Upper lobe of right lung (tissue), 1 donor: ENCODE measurements around the gene DYRK3. TPM values are rescaled to one million over a fixed set of nuclear protein-coding genes. Genes with fewer than 3 reads are reported as not detected.
A peak's percentile ranks its signal among the peaks of the same experiment; 100 is the strongest.

ENCODE experiments used
- ATAC-seq: fragments of 200-7000 bp; cut with Tn5 transposase; one replicate; pipeline ENCODE4 v1.9.1; 2020; ENCODE audit warnings: mild to moderate bottlenecking, moderate library complexity
- DNase-seq: peaks from one replicate; pipeline ENCODE4 v3.0.0-alpha.2; 2020
- H3K27ac ChIP-seq: fragments of 200-600 bp; one replicate; pipeline ENCODE4 v1.8.0; 2022
- H3K27me3 ChIP-seq: fragments of 200-600 bp; one replicate; pipeline ENCODE4 v1.8.0; 2022; ENCODE audit warnings: mild to moderate bottlenecking
- H3K36me3 ChIP-seq: fragments of 200-600 bp; one replicate; pipeline ENCODE4 v1.8.0; 2022
- H3K4me1 ChIP-seq: fragments of 200-600 bp; one replicate; pipeline ENCODE4 v1.8.0; 2022
- H3K4me3 ChIP-seq: fragments of 200-600 bp; one replicate; pipeline ENCODE4 v1.8.0; 2022; ENCODE audit warnings: mild to moderate bottlenecking
- H3K9me3 ChIP-seq: fragments of 200-600 bp; one replicate; pipeline ENCODE4 v1.8.0; 2022
- CTCF ChIP-seq: fragments of 200-600 bp; IDR thresholded peaks from one replicate; pipeline ENCODE4 v1.8.0; 2022; ENCODE audit warnings: antibody characterized with exemption
- intact Hi-C: fragments of 100-400 bp; cut with DNase I; formaldehyde crosslinking; loops from one replicate; pipeline ENCODE4 v1.11.0; 2022
- total RNA-seq: library from RNA; stranded (reverse); fragmentation: NEBNext Ultra II Directional; extraction: Animal tissue kit (Norgen Biotek cat#: 25700); gene quantifications from one replicate; pipeline ENCODE4 v1.2.1, GENCODE V29; 2021
- donor health status: DM: no; HTN: yes; CAD: no; lungs with severe emphysema.

DYRK3 gene
- total RNA-seq, 1 donor from 2014 or later: 8.1 TPM

- peaks cover 27% of the 10 kb centered on the region for H3K4me1 ChIP-seq
- no peaks in the 10 kb centered on the region for H3K27me3 ChIP-seq
- H3K4me3 ChIP-seq: no peak overlapping the region
- no peaks in the 10 kb centered on the region for H3K36me3 ChIP-seq
- H3K27ac ChIP-seq: peak overlapping the region; percentile 43
- ATAC-seq: peak; percentile 66
- DNase-seq: no peak
- no peaks in the 10 kb centered on the region for H3K9me3 ChIP-seq
- intact Hi-C loops: no loop called here
- TF ChIP-seq CTCF: no peak
Observed at GRCh38 chr1:206672844-206673758, 37.8 kb downstream of the DYRK3 start.

- intact Hi-C loops: no loop called here
- H3K27ac ChIP-seq: peak overlapping the region; percentile 56
- no peak for TF ChIP-seq CTCF
Observed at GRCh38 chr1:206674236-206674635, 38.9 kb downstream of the DYRK3 start.

GRCh38 chr1:206674745-206675175 lies 39.4 kb downstream of the DYRK3 start:
- Histone ChIP-seq H3K27ac (peak overlapping the region; percentile 56), H3K4me3 (no peak overlapping the region), H3K4me1 (peaks cover 27% of the 10 kb centered on the region), H3K9me3 (no peaks in the 10 kb centered on the region), H3K36me3 (no peaks in the 10 kb centered on the region), H3K27me3 (no peaks in the 10 kb centered on the region)
- intact Hi-C loops: no loop called here
- peak; percentile 83 for DNase-seq
- ATAC-seq: peak; percentile 91
- no peak for TF ChIP-seq CTCF

More at GRCh38 chr1:206674236-206674635, 38.9 kb downstream of the DYRK3 start:
- H3K4me3 ChIP-seq: no peak overlapping the region
- H3K27me3 ChIP-seq: no peaks in the 10 kb centered on the region
- no peak for ATAC-seq
- peaks cover 27% of the 10 kb centered on the region for H3K4me1 ChIP-seq
- no peaks in the 10 kb centered on the region for H3K9me3 ChIP-seq
- no peak for DNase-seq
- H3K36me3 ChIP-seq: no peaks in the 10 kb centered on the region

GRCh38 chr1:206676499-206676898 lies 41.2 kb downstream of the DYRK3 start:
- Histone ChIP-seq H3K36me3 (no peaks in the 10 kb centered on the region), H3K27ac (no peak overlapping the region), H3K9me3 (no peaks in the 10 kb centered on the region), H3K4me1 (peaks cover 27% of the 10 kb centered on the region), H3K4me3 (no peak overlapping the region), H3K27me3 (no peaks in the 10 kb centered on the region)
- ATAC-seq: no peak
- intact Hi-C loops: no loop called here
- no peak for DNase-seq
- no peak for TF ChIP-seq CTCF

- intact Hi-C loops: no loop called here
- H3K4me3 ChIP-seq: no peak overlapping the region
- peaks cover 16% of the 10 kb centered on the region for H3K4me1 ChIP-seq
- H3K36me3 ChIP-seq: no peaks in the 10 kb centered on the region
- no peaks in the 10 kb centered on the region for H3K27me3 ChIP-seq
- no peak for TF ChIP-seq CTCF
- no peak for ATAC-seq
- H3K27ac ChIP-seq: no peak overlapping the region
- H3K9me3 ChIP-seq: no peaks in the 10 kb centered on the region
- DNase-seq: no peak
Observed at GRCh38 chr1:206678490-206678889, 43.2 kb downstream of the DYRK3 start.
